HepG2 (cell line): Measurements from ENCODE around the gene KCTD18. TPM values are rescaled to one million over a fixed set of nuclear protein-coding genes. Genes with fewer than 3 reads are reported as not detected.
A peak's percentile ranks its signal among the peaks of the same experiment; 100 is the strongest.

Experiments
- AKAP8 ChIP-seq: sonication (generic); formaldehyde crosslinking; IDR thresholded peaks from 2 replicates; pipeline ENCODE4 v1.5.1; 2020; ENCODE audit warnings: mild to moderate bottlenecking, missing genetic modification reagents
- CBFB ChIP-seq: sonication (generic); formaldehyde crosslinking; IDR thresholded peaks from 2 replicates; pipeline ENCODE4 v1.4.0; 2020; ENCODE audit warnings: missing genetic modification reagents
- CSRNP1 ChIP-seq: sonication (generic); formaldehyde crosslinking; IDR thresholded peaks from 2 replicates; pipeline ENCODE4 v1.8.1; 2023; ENCODE audit warnings: mild to moderate bottlenecking, missing genetic modification reagents
- FOXJ3 ChIP-seq: sonication (generic); formaldehyde crosslinking; IDR thresholded peaks from 2 replicates; pipeline ENCODE4 v1.4.0; 2020; ENCODE audit warnings: missing genetic modification reagents, mild to moderate bottlenecking, borderline replicate concordance
- HES4 ChIP-seq: sonication (generic); formaldehyde crosslinking; IDR thresholded peaks from 2 replicates; pipeline ENCODE4 v1.9.0; 2021; ENCODE audit warnings: mild to moderate bottlenecking, missing genetic modification reagents, borderline replicate concordance
- JUN ChIP-seq: sonication (generic); formaldehyde crosslinking; IDR thresholded peaks from 2 replicates; pipeline ENCODE4 v1.4.0; 2020; ENCODE audit warnings: mild to moderate bottlenecking, missing genetic modification reagents
- NCOR1 ChIP-seq: fragments of 200-600 bp; sonication (generic); IDR thresholded peaks from 2 replicates; pipeline ENCODE4 v1.7.0; 2017; ENCODE audit warnings: antibody characterized with exemption, low read length, borderline replicate concordance
- NPAS2 ChIP-seq: sonication (generic); formaldehyde crosslinking; IDR thresholded peaks from 2 replicates; pipeline ENCODE4 v1.8.0; 2022; ENCODE audit warnings: mild to moderate bottlenecking, missing genetic modification reagents, borderline replicate concordance
- POGK ChIP-seq: sonication (generic); formaldehyde crosslinking; conservative IDR thresholded peaks from 2 replicates; pipeline ENCODE4 v1.8.0; 2022; ENCODE audit warnings: mild to moderate bottlenecking, moderate library complexity, missing genetic modification reagents
- PRDM15 ChIP-seq: sonication (generic); formaldehyde crosslinking; IDR thresholded peaks from 2 replicates; pipeline ENCODE4 v1.4.0; 2020; ENCODE audit warnings: missing genetic modification reagents
- RXRB ChIP-seq: IDR thresholded peaks from 2 replicates; pipeline ENCODE4 v1.6.1; 2016; ENCODE audit warnings: borderline replicate concordance, missing genetic modification reagents, missing compliant biosample characterization
- TCF12 ChIP-seq, 2 experiments: fragments of 450-650 bp in 1 of 2; sonication (generic) in 1 of 2; formaldehyde crosslinking in 1 of 2; IDR thresholded peaks; 2 replicates each; pipeline versions ENCODE4 v1.6.1 to v1.8.0; 2017 to 2022; ENCODE audit warnings: antibody characterized with exemption in 1 of 2, mild to moderate bottlenecking in 1 of 2, missing genetic modification reagents in 1 of 2, moderate library complexity in 1 of 2
- ZBTB39 ChIP-seq: sonication (generic); formaldehyde crosslinking; IDR thresholded peaks from 2 replicates; pipeline ENCODE4 v1.5.0; 2020; ENCODE audit warnings: missing genetic modification reagents
- ZFP36 ChIP-seq: fragments of 150-350 bp; IDR thresholded peaks from 2 replicates; pipeline ENCODE4 v1.6.1; 2018; ENCODE audit warnings: borderline replicate concordance, low read length, low read depth; ENCODE audit not compliant: partially characterized antibody
- ZFP37 ChIP-seq: sonication (generic); formaldehyde crosslinking; IDR thresholded peaks from 2 replicates; pipeline ENCODE4 v1.4.0; 2020; ENCODE audit warnings: missing genetic modification reagents, borderline replicate concordance
- ZNF138 ChIP-seq: sonication (generic); formaldehyde crosslinking; IDR thresholded peaks from 2 replicates; pipeline ENCODE4 v1.5.0; 2020; ENCODE audit warnings: mild to moderate bottlenecking, low read depth, missing genetic modification reagents
- ZNF362 ChIP-seq: sonication (generic); formaldehyde crosslinking; IDR thresholded peaks from 2 replicates; pipeline ENCODE4 v1.4.0; 2020; ENCODE audit warnings: missing genetic modification reagents, mild to moderate bottlenecking, borderline replicate concordance
- ZNF383 ChIP-seq: sonication (generic); formaldehyde crosslinking; IDR thresholded peaks from 2 replicates; pipeline ENCODE4 v1.4.0; 2020; ENCODE audit warnings: missing genetic modification reagents, mild to moderate bottlenecking, borderline replicate concordance
- ZNF780A ChIP-seq: sonication (generic); formaldehyde crosslinking; IDR thresholded peaks from 2 replicates; pipeline ENCODE4 v1.8.0; 2022; ENCODE audit warnings: mild to moderate bottlenecking, missing genetic modification reagents, moderate library complexity
- polyA plus RNA-seq, 8 experiments: library from polyadenylated mRNA; depleted of rRNA in 3 of 8; stranded (reverse) in 7 of 8; unstranded in 1 of 8; fragments of >200 nt; fragmentation: Illumina TruSeq in 4 of 8; extraction: Trizol in 4 of 8; gene quantifications; 2 replicates each; pipeline versions ENCODE4 v1.2.1 to v1.2.3, GENCODE V29; 2011 to 2016; ENCODE audit warnings: low read depth in 4 of 8, missing spikeins in 1 of 8, mixed read lengths in 1 of 8; ENCODE audit not compliant: insufficient read depth in 1 of 8
- total RNA-seq, 5 experiments: library from RNA; depleted of rRNA; stranded (reverse); fragments of >200 nt; fragmentation: Illumina TruSeq; extraction: Trizol; gene quantifications; 2 replicates each; pipeline ENCODE4 v1.2.3, GENCODE V29; 2016; ENCODE audit warnings: low read depth in 1 of 5

The KCTD18 gene
- total and polyA plus RNA-seq, 2 of the 13 experiments (the other 11 are each of a cell fraction or from before 2014, with no cell fraction given), result 2.2 to 7.1 TPM

GRCh38 chr2:200483729-200484198 lies 26.1 kb downstream of the KCTD18 start (continued):
- no peak for TF ChIP-seq NPAS2 (CRISPR knock-in tag)
- TF ChIP-seq FOXJ3 (CRISPR knock-in tag), result no peak
- TF ChIP-seq CBFB, result no peak
- no peak for TF ChIP-seq JUN
- peak; percentile 37; the same call in 1 of the 2 replicates for TF ChIP-seq RXRB (CRISPR knock-in tag)
- no peak for TF ChIP-seq PRDM15 (CRISPR knock-in tag)
- TF ChIP-seq ZFP37, result no peak
- TF ChIP-seq ZNF383 (CRISPR knock-in tag), result no peak
- no peak for TF ChIP-seq CSRNP1 (CRISPR knock-in tag)
- 0 out of 2 replicates have a peak, but pooled peaks have one; percentile 29 for TF ChIP-seq POGK (CRISPR knock-in tag)
- no peak for TF ChIP-seq ZNF138
- TF ChIP-seq ZNF780A (CRISPR knock-in tag), result no peak
- no peak for TF ChIP-seq ZBTB39 (CRISPR knock-in tag)
- no peak for TF ChIP-seq ZNF362
- no peak for TF ChIP-seq HES4 (CRISPR knock-in tag)
- TF ChIP-seq TCF12 (IDR thresholded peaks at IDR 0.05), result no peak
- TF ChIP-seq TCF12 (CRISPR knock-in tag; IDR thresholded peaks at IDR 0.05), result no peak
- TF ChIP-seq AKAP8 (CRISPR knock-in tag), result peak; percentile 52; the same call in 1 of the 2 replicates
- no peak for TF ChIP-seq NCOR1
- no peak for TF ChIP-seq ZFP36
